ENCODE data around the gene TBCK. TPM values are rescaled to one million over a fixed set of nuclear protein-coding genes. Genes with fewer than 3 reads are reported as not detected.
A peak's percentile ranks its signal among the peaks of the same experiment; 100 is the strongest.

Gene TBCK
- total RNA-seq, 2 donors from 2014 or later, result 32.9 to 46.3 TPM

DNA sequence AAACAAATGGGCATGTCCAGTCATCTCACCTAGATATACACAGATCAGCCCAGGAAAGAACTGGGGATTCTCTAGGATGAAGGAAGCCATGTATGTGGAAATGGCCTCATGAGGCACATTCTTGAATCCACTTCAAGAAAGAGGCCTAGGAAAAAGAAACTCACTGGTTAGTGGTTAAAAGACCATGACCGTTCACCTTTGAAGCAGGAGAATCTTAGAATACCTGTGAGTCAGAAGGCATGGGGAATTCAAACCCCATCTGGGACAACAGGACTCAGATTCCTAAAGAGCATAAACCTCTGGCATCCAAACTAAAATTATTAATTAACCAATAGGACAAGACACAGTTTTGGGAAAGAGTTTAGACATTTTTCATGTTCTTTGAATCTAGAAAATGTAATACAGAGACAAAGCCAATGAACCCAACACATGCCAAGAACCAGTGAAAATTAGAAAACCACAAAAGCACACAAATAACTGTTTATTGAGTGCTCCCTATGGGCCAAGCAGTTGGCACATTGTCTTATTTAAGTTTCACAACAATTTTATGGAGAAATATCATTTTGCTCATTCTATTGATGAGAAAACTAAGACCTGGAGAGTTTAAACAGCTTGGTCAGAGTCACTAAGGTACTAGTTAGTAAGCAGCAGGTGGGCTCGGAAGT lies 323.2 kb downstream of the TBCK start:
- Histone ChIP-seq H3K4me3 (no peak overlapping the region), H3K27me3 (replicated peaks; ENCODE audit: insufficient read depth) (no peaks in the 10 kb centered on the region), H3K36me3 (no peaks in the 10 kb centered on the region), H3K9me3 (no peaks in the 10 kb centered on the region), H3K27ac (no peak overlapping the region), H3K4me1 (ENCODE audit: control insufficient read depth in 1 of 2, low read depth in 2 of 2) (peaks cover 0 to 28% of the 10 kb centered on the region in 2 donors)
- ATAC-seq (ENCODE audit: insufficient number of reproducible peaks, low FRiP score, low read depth) (no peak), DNase-seq (ENCODE audit: low spot score) (no peak)
- TF ChIP-seq CTCF (IDR thresholded peaks at IDR 0.05), result no peak

- no peak for TF ChIP-seq CTCF (IDR thresholded peaks at IDR 0.05)
- ATAC-seq (ENCODE audit: insufficient number of reproducible peaks, low FRiP score, low read depth), result no peak
- Histone ChIP-seq H3K27me3 (replicated peaks; ENCODE audit: insufficient read depth) (no peaks in the 10 kb centered on the region), H3K4me1 (ENCODE audit: control insufficient read depth in 1 of 2, low read depth in 2 of 2) (peaks cover 0 to 28% of the 10 kb centered on the region in 2 donors), H3K9me3 (no peaks in the 10 kb centered on the region), H3K27ac (peak overlapping the region; percentile 18 to 64), H3K4me3 (no peak overlapping the region), H3K36me3 (no peaks in the 10 kb centered on the region)
- DNase-seq (ENCODE audit: low spot score), result no peak
Observed at GRCh38 chr4:105991726-105992125, 324.3 kb downstream of the TBCK start.

Other genes with a start within 250 kb of the TBCK start
- 10 to 100 TPM; 12.6 to 37.3 TPM for gene AIMP1, start 341 bp upstream of the TBCK start, total RNA-seq
- gene GIMD1, start 52.6 kb upstream of the TBCK start, total RNA-seq, result not detected